GM15510 (cell line): ENCODE measurements around the gene LATS2.

Experiments used
- POLR2A ChIP-seq: IDR thresholded peaks from 3 replicates; pipeline ENCODE4 v1.6.1; 2011; ENCODE audit warnings: borderline replicate concordance; ENCODE audit not compliant: insufficient read length; ENCODE audit errors: extremely low read depth

LATS2 gene

GRCh38 chr13:21035498-21035897 is 25.9 kb downstream of the LATS2 start:
- no peak for TF ChIP-seq POLR2A

GRCh38 chr13:21034603-21035191 is 26.7 kb downstream of the LATS2 start:
- TF ChIP-seq POLR2A, result no peak

GRCh38 chr13:21033856-21034602 is 27.4 kb downstream of the LATS2 start:
- no peak for TF ChIP-seq POLR2A

- TF ChIP-seq POLR2A, result no peak
These were observed 28.1 kb downstream of the LATS2 start for GRCh38 chr13:21033212-21033840.

- no peak for TF ChIP-seq POLR2A
These were observed 28.7 kb downstream of the LATS2 start for GRCh38 chr13:21032656-21033055.

GRCh38 chr13:21031594-21032275 is 29.7 kb downstream of the LATS2 start:
- TF ChIP-seq POLR2A, result no peak

- TF ChIP-seq POLR2A, result no peak
These were observed 35.8 kb downstream of the LATS2 start for GRCh38 chr13:21025539-21025938.

GRCh38 chr13:21022056-21022979 is 39.1 kb downstream of the LATS2 start:
- TF ChIP-seq POLR2A, result no peak

- no peak for TF ChIP-seq POLR2A
These were observed 40.8 kb downstream of the LATS2 start for GRCh38 chr13:21020581-21020980.

GRCh38 chr13:21020176-21020575 is 41.2 kb downstream of the LATS2 start:
- TF ChIP-seq POLR2A, result no peak

GRCh38 chr13:21018220-21018619 is 43.2 kb downstream of the LATS2 start:
- no peak for TF ChIP-seq POLR2A

GRCh38 chr13:21016487-21016886 is 44.9 kb downstream of the LATS2 start:
- no peak for TF ChIP-seq POLR2A

- no peak for TF ChIP-seq POLR2A
These were observed 46.1 kb downstream of the LATS2 start for GRCh38 chr13:21015284-21015683.

- TF ChIP-seq POLR2A, result no peak
These were observed 46.8 kb downstream of the LATS2 start for GRCh38 chr13:21014502-21015170.

GRCh38 chr13:21014139-21014501 is 47.3 kb downstream of the LATS2 start:
- TF ChIP-seq POLR2A, result no peak

GRCh38 chr13:21013682-21014038 is 47.7 kb downstream of the LATS2 start:
- TF ChIP-seq POLR2A, result no peak
